Loucy (cell line): ENCODE results near the gene DIP2B.
"Not testable (repeated sequence)": the region's sequence is repeated elsewhere in the genome, so short reads cannot be mapped to it uniquely, and the experiment has no call there.

ENCODE experiments used
- H2AFZ ChIP-seq: fragments of 200-600 bp; sonication (generic); 2 replicates; pipeline ENCODE4 v1.6.0; 2016; ENCODE audit warnings: antibody characterized with exemption, mild to moderate bottlenecking, low read length, moderate library complexity
- H3F3A ChIP-seq: fragments of 200-600 bp; 2 replicates; pipeline ENCODE4 v1.6.0; 2016; ENCODE audit warnings: antibody characterized with exemption, low read depth, mild to moderate bottlenecking
- H3K27me3 ChIP-seq: fragments of 200-600 bp; sonication (generic); 2 replicates; pipeline ENCODE4 v1.6.1; 2014; ENCODE audit warnings: low read length, mild to moderate bottlenecking; ENCODE audit not compliant: insufficient read depth, poor library complexity, severe bottlenecking
- H3K36me3 ChIP-seq: fragments of 200-600 bp; sonication (generic); 2 replicates; pipeline ENCODE4 v1.6.1; 2016; ENCODE audit warnings: low read length; ENCODE audit not compliant: insufficient read depth
- H3K4me1 ChIP-seq: fragments of 200-600 bp; sonication (generic); 2 replicates; pipeline ENCODE4 v1.5.1; 2014; ENCODE audit warnings: low read length, mild to moderate bottlenecking; ENCODE audit not compliant: insufficient read depth, poor library complexity, severe bottlenecking
- H3K4me2 ChIP-seq: fragments of 200-600 bp; sonication (generic); 2 replicates; pipeline ENCODE4 v1.6.0; 2014; ENCODE audit warnings: antibody characterized with exemption, low read length, low read depth, mild to moderate bottlenecking; ENCODE audit not compliant: poor library complexity, severe bottlenecking
- H3K4me3 ChIP-seq: fragments of 200-600 bp; sonication (generic); 2 replicates; pipeline ENCODE4 v1.5.1; 2014; ENCODE audit warnings: low read length, mild to moderate bottlenecking, mixed read lengths; ENCODE audit not compliant: poor library complexity, severe bottlenecking
- H3K79me2 ChIP-seq: fragments of 200-600 bp; sonication (generic); 2 replicates; pipeline ENCODE4 v1.6.1; 2014; ENCODE audit warnings: low read length; ENCODE audit not compliant: insufficient read depth
- H3K9ac ChIP-seq: fragments of 200-600 bp; sonication (generic); 2 replicates; pipeline ENCODE4 v1.6.0; 2014; ENCODE audit warnings: mild to moderate bottlenecking, low read depth, low read length, moderate library complexity; ENCODE audit not compliant: poor library complexity, severe bottlenecking
- H3K9me2 ChIP-seq: fragments of 200-600 bp; sonication (generic); replicated peaks from 2 replicates; pipeline ENCODE4 v1.6.1; 2016; ENCODE audit warnings: low read depth, low read length, mixed read lengths
- H3K9me3 ChIP-seq: fragments of 200-600 bp; sonication (generic); 2 replicates; pipeline ENCODE4 v1.6.1; 2014; ENCODE audit warnings: mild to moderate bottlenecking, antibody characterized with exemption, low read length, low read depth; ENCODE audit not compliant: insufficient read depth
- H4K20me1 ChIP-seq: fragments of 200-600 bp; sonication (generic); 2 replicates; pipeline ENCODE4 v1.6.0; 2014; ENCODE audit warnings: antibody characterized with exemption, low read length, mild to moderate bottlenecking; ENCODE audit not compliant: insufficient read depth, poor library complexity, severe bottlenecking
- EZH2phosphoT487 ChIP-seq: fragments of 200-600 bp; IDR thresholded peaks from 2 replicates; pipeline ENCODE4 v1.6.1; 2018; ENCODE audit warnings: antibody characterized with exemption, mild to moderate bottlenecking, moderate library complexity, borderline replicate concordance
- TF ChIP-seq, protein P1 (sequence below): fragments of 200-600 bp; sonication (generic); conservative IDR thresholded peaks from 2 replicates; pipeline ENCODE4 v1.5.1; 2014; ENCODE audit warnings: mild to moderate bottlenecking, antibody characterized with exemption, low read length

The DIP2B gene

DNA sequence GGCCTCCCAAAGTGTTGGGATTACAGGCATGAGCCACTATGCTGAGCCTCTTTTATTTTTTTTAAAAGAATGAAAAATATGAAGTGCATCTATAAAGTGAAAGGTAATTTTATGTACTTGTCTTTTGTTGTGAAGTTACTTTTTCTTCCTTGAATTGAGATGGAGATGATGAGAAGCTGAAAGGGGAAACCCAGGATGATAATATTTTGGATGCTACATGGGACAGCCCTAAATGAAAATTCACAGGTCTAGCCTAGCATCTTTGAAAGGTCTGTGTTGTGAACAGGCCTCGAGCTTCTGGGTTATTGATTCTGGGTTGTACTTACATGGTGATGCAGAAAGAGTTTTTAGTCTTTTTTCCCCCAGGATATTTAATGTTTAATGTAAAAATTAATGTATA, 14.6 kb downstream of the DIP2B start:
- no peak overlapping the region for H2AFZ ChIP-seq
- peaks cover 51% of the 10 kb centered on the region for H4K20me1 ChIP-seq
- H3K79me2 ChIP-seq, result peaks cover 93% of the 10 kb centered on the region
- H3K27me3 ChIP-seq, result no peaks in the 10 kb centered on the region
- peaks cover 36% of the 10 kb centered on the region for H3K4me1 ChIP-seq
- H3K9ac ChIP-seq, result no peak overlapping the region
- no peaks in the 10 kb centered on the region for H3F3A ChIP-seq
- no peak overlapping the region for H3K4me3 ChIP-seq
- no peaks in the 10 kb centered on the region for H3K9me2 ChIP-seq
- no peak for TF ChIP-seq EZH2phosphoT487
- TF ChIP-seq, protein P1, sequence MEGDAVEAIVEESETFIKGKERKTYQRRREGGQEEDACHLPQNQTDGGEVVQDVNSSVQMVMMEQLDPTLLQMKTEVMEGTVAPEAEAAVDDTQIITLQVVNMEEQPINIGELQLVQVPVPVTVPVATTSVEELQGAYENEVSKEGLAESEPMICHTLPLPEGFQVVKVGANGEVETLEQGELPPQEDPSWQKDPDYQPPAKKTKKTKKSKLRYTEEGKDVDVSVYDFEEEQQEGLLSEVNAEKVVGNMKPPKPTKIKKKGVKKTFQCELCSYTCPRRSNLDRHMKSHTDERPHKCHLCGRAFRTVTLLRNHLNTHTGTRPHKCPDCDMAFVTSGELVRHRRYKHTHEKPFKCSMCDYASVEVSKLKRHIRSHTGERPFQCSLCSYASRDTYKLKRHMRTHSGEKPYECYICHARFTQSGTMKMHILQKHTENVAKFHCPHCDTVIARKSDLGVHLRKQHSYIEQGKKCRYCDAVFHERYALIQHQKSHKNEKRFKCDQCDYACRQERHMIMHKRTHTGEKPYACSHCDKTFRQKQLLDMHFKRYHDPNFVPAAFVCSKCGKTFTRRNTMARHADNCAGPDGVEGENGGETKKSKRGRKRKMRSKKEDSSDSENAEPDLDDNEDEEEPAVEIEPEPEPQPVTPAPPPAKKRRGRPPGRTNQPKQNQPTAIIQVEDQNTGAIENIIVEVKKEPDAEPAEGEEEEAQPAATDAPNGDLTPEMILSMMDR, result no peak
- H3K36me3 ChIP-seq, result peaks cover 14% of the 10 kb centered on the region; the same call in 1 of the 2 replicates
- no peaks in the 10 kb centered on the region for H3K9me3 ChIP-seq
- no peak overlapping the region for H3K4me2 ChIP-seq

DNA sequence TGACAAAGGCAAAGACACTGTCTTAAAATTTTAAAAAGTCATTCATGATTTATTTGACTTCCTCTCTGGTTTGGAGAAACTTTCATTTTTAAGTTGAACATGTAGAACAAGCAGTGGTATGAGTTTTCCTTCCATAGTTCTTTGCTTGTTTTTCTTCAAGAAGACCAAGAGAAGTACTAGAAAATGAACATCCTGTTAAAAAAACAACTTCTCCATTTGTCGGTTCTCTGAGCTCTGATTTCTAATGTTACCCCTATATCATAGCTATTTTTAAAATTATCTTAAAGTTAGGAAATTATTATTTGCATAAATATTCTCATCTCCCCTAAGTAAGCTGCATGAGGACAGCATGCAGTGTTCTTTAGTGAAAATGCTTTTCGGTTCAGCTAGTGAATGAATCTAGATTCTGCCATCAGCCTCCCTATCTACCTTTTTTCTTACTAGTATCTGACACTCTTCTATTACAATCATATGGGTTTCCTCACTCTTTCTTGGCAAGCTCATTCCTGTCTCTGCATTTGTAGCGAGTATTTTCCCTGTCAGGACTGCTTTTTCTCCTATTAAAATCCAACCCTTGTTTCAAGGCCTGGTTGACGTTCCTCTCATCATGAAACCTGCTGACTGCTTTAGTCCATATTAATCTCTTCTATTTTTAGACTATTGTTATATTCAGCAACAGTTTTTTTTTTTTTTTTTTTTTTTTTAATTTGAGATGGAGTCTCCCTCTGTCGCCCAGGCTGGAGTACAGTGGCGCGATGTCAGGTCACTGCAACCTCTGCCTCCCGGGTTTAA, 15.8 kb downstream of the DIP2B start:
- no peak overlapping the region for H3K4me2 ChIP-seq
- TF ChIP-seq EZH2phosphoT487, result no peak
- TF ChIP-seq, protein P1, result no peak
- H3K9ac ChIP-seq, result no peak overlapping the region
- H3K4me3 ChIP-seq, result no peak overlapping the region
- no peaks in the 10 kb centered on the region for H3K9me3 ChIP-seq
- no peaks in the 10 kb centered on the region for H3K9me2 ChIP-seq
- peaks cover 27% of the 10 kb centered on the region for H3K4me1 ChIP-seq
- H3K79me2 ChIP-seq, result peaks cover 93% of the 10 kb centered on the region
- H3K36me3 ChIP-seq, result peaks cover 19% of the 10 kb centered on the region; the same call in 1 of the 2 replicates
- H3F3A ChIP-seq, result no peaks in the 10 kb centered on the region
- H4K20me1 ChIP-seq, result peaks cover 43% of the 10 kb centered on the region
- no peak overlapping the region for H2AFZ ChIP-seq
- no peaks in the 10 kb centered on the region for H3K27me3 ChIP-seq

DNA sequence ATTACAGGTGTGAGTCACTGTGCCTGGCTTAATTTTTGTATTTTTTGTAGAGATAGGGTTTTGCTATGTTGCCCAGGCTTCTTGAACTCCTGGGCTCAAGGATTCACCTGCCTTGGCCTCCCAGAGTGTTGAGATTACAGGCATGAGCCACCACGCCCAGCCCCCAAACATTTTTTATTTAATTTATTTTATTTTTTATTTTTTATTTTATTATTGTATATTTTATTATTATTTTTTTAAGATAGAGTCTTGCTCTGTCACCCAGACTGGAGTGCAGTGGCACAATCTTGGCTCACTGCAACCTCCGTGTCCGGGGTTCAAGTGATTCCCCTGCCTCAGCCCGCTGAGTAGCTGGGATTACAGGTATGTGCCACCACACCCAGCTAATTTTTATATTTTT, 17.0 kb downstream of the DIP2B start:
- H3K27me3 ChIP-seq, H3K4me2 ChIP-seq, H2AFZ ChIP-seq, H3K4me3 ChIP-seq, H3F3A ChIP-seq, H3K9me3 ChIP-seq, H3K9me2 ChIP-seq, H3K9ac ChIP-seq: not testable (repeated sequence)
- H3K36me3 ChIP-seq, result peaks cover 19% of the 10 kb centered on the region; the same call in 1 of the 2 replicates
- peaks cover 29% of the 10 kb centered on the region for H3K4me1 ChIP-seq
- peaks cover 42% of the 10 kb centered on the region for H4K20me1 ChIP-seq
- peaks cover 91% of the 10 kb centered on the region for H3K79me2 ChIP-seq

DNA sequence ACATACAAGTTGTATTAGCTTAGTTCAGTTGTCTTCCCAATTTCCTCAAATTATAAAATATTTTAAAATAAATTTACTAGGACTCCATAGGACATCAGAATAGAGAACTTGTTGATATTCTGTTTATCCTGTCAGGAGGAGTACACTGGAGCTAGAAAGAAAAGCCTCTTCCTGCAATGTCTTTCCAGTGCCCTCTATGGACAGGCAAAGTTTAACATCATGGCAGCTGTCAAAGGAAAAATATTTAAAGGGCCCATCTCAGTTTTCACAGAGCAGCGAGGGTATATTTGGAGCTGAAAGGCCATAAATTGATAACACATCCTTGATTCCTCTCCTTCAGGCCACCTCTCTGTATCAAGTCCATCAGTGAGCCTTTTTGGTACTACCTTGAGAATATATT, 19.0 kb downstream of the DIP2B start:
- peaks cover 33% of the 10 kb centered on the region for H4K20me1 ChIP-seq
- H3K4me3 ChIP-seq, result no peak overlapping the region
- H3K79me2 ChIP-seq, result peaks cover 94% of the 10 kb centered on the region
- H3K27me3 ChIP-seq, result no peaks in the 10 kb centered on the region
- peaks cover 19% of the 10 kb centered on the region for H3K4me1 ChIP-seq
- no peaks in the 10 kb centered on the region for H3K9me2 ChIP-seq
- H3K4me2 ChIP-seq, result no peak overlapping the region
- H2AFZ ChIP-seq, result no peak overlapping the region
- H3K9ac ChIP-seq, result no peak overlapping the region
- peaks cover 23% of the 10 kb centered on the region; the same call in 1 of the 2 replicates for H3K36me3 ChIP-seq
- TF ChIP-seq, protein P1, result no peak
- no peak for TF ChIP-seq EZH2phosphoT487
- H3K9me3 ChIP-seq, result no peaks in the 10 kb centered on the region
- H3F3A ChIP-seq, result no peaks in the 10 kb centered on the region
